ENCODE measurements around the gene C8G.

GRCh38 chr9:136970361-136970760 is 25.3 kb downstream of the C8G start:
- TF ChIP-seq CTCF (conservative IDR thresholded peaks at IDR 0.05; ENCODE audit: low read depth, low read length) (no peak), ELK1 (IDR thresholded peaks at IDR 0.05; ENCODE audit: borderline replicate concordance, low read depth, low read length) (no peak), POLR2A (IDR thresholded peaks at IDR 0.05; ENCODE audit: low read depth, low read length) (no peak), MAFK (IDR thresholded peaks at IDR 0.05; ENCODE audit: low read depth, low read length) (no peak), CEBPB (IDR thresholded peaks at IDR 0.05; ENCODE audit: low read depth, low read length) (no peak), FOS (IDR thresholded peaks at IDR 0.05; ENCODE audit: low read depth, low read length) (no peak), CHD1 (IDR thresholded peaks at IDR 0.05; ENCODE audit: low read depth, low read length) (no peak), MAZ (IDR thresholded peaks at IDR 0.05; ENCODE audit: borderline replicate concordance, low read depth, low read length) (no peak), BHLHE40 (IDR thresholded peaks at IDR 0.05; ENCODE audit: low read depth, low read length) (no peak), NFE2L2 (IDR thresholded peaks at IDR 0.05; ENCODE audit: low read depth, low read length) (no peak), RFX5 (IDR thresholded peaks at IDR 0.05; ENCODE audit: low read depth, low read length) (no peak)

All from IMR-90 (cell line).